Right ventricle myocardium superior (tissue), 1 donor: ENCODE measurements around the gene PLAAT2. TPM values are rescaled to one million over a fixed set of nuclear protein-coding genes. Genes with fewer than 3 reads are reported as not detected.
"Not testable (repeated sequence)": the region's sequence is repeated elsewhere in the genome, so short reads cannot be mapped to it uniquely, and the experiment has no call there.

Experiments used
- ATAC-seq: fragments of 200-7000 bp; cut with Tn5 transposase; one replicate; pipeline ENCODE4 v1.9.1; 2020; ENCODE audit warnings: mild to moderate bottlenecking; ENCODE audit not compliant: poor library complexity
- DNase-seq: peaks from one replicate; pipeline ENCODE4 v3.0.0-alpha.2; 2020
- intact Hi-C: fragments of 100-400 bp; cut with DNase I; formaldehyde crosslinking; loops from one replicate; pipeline ENCODE4 v1.11.2; 2022
- total RNA-seq: library from RNA; stranded (reverse); fragmentation: NEBNext Ultra II Directional; extraction: Animal tissue kit (Norgen Biotek cat#: 25700); gene quantifications from one replicate; pipeline ENCODE4 v1.2.1, GENCODE V29; 2021
- donor health status: DM: no; HTN: yes; CAD: no; lungs with severe emphysema.

PLAAT2 gene
- total RNA-seq, 1 donor from 2014 or later, result 0.73 TPM

DNA sequence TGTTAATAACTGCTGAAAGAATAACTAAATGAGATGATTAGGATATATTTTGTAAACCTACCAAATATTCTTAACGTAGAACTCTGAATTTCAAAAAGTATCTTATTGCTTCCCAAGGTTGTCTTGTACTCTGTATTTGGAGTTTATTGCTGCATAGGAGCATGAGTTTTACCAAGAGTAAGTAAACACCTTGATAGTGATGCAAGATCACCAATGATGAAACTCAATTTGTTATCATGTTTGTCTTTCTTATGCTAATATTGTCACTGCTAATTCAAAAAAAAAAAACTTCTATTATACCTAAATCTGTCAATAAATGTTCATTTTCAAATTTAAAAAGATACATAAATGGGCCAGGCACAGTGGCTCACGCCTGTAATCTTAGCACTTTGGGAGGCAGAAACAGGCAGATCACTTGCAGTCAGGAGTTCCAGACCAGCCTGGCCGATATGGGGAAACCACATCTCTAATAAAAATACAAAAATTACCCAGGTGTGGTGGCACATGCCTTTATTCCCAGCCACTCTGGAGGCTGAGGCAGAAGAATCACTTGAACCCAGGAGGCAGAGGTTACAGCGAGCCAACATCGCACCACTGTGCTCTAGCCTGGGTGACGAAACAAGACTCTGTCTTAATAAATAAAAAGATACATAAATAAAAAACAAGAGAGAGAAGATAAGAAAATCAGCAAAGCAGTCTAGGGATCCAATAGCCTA, 23.4 kb upstream of the PLAAT2 start:
- intact Hi-C loops, result no loop called here
- DNase-seq (no peak), ATAC-seq (no peak)

- ATAC-seq, result no peak
- DNase-seq, result no peak
- intact Hi-C loops, result no loop called here
Measured at GRCh38 chr11:63583357-63583677, 20.1 kb upstream of the PLAAT2 start.

- intact Hi-C loops, DNase-seq, ATAC-seq: not testable (repeated sequence)
Measured at GRCh38 chr11:63581224-63581623, 18.0 kb upstream of the PLAAT2 start.

DNA sequence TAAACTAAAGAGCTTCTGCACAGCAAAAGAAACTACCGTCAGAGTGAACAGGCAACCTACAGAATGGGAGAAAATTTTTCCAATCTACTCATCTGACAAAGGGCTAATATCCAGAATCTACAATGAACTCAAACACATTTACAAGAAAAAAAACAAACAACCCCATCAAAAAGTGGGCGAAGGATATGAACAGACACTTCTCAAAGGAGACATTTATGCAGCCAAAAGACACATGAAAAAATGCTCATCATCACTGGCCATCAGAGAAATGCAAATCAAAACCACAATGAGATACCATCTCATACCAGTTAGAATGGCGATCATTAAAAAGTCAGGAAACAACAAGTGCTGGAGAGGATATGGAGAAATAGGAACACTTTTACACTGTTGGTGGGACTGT, 15.7 kb upstream of the PLAAT2 start:
- ATAC-seq, DNase-seq, intact Hi-C loops: not testable (repeated sequence)

DNA sequence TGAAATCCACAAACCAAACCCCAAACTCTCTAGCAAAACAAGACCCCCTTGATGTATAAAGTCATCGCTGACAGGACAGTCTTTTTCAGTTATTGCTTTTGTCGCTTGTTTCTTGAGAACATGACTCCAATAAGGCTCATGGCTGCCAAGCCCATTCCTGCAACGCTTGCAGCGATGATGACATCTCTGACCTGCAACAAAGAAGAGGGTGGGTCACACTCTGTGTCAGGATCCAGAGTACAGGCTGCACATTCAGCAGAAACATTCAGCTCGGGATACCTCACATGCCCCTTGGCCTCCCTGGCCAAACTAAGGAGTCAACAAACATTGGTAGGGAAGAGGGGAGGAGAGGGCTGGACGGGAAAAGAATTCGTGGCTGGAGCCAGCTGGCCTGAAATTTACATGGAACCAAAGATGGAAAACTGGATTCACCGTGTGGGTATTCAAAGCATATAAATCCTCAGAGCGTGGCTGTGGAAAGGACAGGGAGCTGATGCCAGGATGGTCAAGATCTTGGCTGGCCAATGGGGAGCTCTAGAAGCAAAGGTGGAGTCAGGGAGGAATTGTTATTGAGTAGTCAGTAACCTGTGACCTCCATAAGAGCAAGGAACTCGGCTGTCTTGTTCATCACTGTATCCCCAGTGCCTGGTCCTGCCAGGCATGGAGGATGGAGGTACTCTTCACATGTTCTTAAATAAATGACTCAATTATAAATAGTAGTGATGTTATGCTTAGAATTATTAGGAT, 11.8 kb upstream of the PLAAT2 start:
- peak; percentile 55 for DNase-seq
- peak; percentile 93 for ATAC-seq
- intact Hi-C loops, result no loop called here

DNA sequence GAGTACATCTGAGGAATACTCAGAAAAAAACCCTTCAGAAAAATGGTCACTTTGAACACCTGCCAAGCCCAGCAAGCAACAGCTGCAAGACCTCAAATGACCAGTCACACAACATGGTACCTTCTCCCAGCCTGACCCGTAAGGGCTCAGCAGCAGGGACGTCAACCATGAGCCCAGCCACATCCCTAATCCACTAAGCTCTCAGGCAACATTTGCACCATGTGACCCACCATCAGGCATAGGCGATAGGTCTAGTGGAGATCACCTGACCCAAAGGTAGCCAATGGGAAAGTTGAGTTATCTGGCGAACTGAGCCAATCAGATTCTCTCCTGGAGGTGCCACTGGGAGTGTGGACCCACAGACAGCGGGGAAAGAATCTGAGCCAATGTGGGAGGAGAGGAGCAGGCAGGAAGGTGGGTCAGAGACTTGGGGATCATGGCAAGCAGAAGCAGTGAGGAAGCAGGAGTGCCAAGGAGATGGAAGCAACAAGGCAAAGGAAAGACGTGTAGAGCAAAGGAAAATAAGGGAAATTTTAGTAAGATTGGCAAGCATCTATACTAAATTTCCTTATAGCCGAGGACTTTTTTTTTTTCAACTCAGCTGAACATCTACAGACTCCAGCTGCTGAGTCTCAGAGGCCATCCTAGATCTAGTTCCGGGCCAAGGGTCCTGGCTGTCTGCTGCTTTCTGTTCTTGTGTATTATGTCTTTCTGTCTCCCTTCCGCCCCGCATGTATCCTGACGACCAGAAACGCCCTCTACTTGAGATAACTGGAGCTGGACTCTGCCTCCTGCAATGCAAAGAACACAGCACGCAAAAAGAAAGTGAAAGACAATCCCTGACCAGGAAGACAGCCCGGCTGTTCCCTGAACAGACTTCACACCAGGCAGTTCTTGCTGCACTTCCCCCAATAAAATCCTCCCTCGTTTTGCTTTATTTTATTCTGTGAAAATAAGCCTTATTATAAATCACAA, 11.0 kb upstream of the PLAAT2 start:
- intact Hi-C loops, result no loop called here

DNA sequence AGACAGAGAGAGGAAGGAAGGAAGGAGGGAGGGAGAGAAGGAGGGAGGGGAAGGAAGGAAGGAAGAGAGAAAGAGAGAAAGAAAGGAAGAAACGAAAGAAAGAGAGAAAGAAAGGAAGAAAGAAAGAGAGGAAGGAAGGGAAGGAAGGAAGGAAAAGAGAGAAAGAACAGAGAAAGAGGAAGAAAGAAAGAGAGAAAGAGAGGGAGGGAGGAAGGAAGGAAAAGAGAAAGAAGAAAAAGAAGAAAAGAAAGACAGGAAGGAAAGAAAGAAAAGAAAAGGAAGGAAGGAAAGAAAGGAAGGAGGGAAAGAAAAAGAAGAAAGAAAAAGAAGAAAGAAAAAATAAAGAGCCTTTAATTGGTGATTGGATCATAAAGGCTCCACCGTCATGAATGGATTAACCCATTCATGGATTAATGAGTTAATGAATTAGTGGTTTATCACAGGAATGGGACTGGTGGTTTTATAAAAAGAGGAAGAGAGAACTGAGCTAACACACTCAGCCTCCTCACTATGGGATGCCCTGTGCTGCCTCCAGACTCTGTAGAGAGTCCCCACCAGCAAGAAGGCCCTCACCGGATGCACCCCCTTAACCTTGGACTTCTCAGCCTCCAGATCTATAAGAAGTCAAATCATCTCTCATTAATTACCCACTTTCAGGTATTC, 9.0 kb upstream of the PLAAT2 start:
- intact Hi-C loops, result no loop called here
- DNase-seq (no peak), ATAC-seq (no peak)

More for the DNA sequence above, 11.0 kb upstream of the PLAAT2 start:
- ATAC-seq (peak; percentile 85), DNase-seq (peak; percentile 56)

DNA sequence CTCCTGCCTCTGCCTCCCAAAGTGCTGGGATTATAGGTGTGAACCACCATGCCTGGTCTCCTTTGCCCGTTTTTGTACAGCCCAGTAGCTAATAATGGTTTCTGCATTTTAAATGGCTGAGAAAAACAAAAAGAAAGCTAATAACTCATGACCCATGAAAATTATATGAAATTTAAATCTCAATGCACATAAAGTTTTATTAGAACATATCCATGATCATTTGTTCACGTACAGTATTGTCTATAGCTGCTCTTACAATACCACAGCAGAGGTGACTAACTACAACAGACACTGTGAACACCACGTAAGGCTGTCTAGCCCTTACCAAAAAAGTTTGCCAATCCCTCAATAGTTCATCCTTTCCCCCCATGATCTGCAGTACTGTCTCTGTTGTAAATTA, 6.4 kb upstream of the PLAAT2 start:
- DNase-seq (no peak), ATAC-seq (no peak)
- intact Hi-C loops, result no loop called here

DNA sequence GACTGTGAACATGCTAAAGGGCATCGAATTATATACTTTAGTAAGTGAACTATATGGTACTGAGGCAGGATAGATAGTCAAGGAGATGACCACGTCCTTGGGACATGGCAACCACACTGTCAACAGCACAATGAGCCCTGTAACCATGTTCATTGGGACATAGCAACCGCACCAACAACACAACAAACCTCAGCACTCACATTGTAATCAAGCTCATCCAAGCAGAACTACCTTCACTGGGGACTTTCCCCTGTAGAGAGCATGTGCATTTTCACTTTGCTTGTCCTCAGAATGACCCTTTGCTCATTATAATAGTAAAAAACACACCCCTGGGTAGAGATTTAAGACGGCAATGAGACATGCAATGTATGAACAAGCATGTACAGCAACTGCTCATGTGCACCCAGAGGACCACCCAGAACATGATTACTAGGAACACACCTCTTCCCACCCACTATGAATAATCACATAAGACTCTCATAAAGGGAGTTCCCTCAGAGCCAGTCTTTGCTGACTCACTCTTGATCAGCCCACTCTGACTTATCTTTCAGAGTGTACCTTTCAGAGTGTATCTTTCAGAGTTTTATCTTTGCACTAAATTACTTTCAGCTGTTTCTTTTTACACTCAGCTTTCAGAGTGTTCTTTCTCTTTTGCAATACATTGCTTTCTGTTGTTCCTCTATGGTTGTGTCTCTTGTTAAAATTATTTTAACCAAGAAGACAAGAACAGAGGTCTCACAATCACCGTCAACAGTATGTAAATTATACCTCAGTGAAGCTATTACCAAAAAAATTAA, 4.1 kb upstream of the PLAAT2 start:
- intact Hi-C loops, result no loop called here
- ATAC-seq (peak; percentile 95), DNase-seq (no peak)

GRCh38 chr11:63564784-63565350, 1.7 kb upstream of the PLAAT2 start:
- DNase-seq, result no peak
- no peak for ATAC-seq
- intact Hi-C loops, result no loop called here

DNA sequence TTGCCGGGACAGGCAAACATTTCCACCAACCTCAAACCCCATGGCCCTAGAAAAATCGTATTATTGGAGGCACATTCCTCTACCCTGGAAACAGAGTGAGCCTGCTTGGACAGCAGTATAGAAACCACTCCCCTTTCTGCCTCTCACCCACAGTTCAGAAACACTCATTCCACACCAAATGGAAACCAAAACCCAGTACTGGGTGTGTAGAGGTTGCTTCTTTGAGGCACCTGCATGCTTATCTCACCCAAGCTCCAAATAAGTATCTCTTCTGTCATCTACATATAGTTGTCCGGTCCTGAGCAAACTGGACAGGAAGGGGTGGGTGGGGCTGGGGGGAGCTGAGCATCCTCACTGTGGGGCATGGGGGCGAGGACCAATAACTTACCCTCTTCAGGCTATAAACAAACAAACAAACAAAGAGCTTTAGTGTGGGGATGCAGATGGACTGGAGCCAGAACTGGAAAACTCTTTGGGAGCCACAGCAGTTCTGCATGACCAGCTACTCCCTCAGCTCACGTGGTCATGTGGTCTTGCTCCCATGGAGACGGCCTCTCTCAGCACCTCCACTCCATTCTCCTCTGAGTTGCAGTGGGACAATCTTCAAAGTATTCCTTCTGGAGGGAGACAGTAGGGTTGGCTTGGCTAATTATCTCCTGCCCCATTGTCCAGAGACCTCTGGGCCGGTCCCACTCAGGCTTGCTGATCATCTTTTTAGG, 1.0 kb upstream of the PLAAT2 start:
- ATAC-seq, result no peak
- intact Hi-C loops, result no loop called here
- DNase-seq, result no peak

GRCh38 chr11:63560506-63561180, 2.5 kb downstream of the PLAAT2 start:
- intact Hi-C loops, result no loop called here
- DNase-seq, result peak; percentile 70
- peak; percentile 62 for ATAC-seq

DNA sequence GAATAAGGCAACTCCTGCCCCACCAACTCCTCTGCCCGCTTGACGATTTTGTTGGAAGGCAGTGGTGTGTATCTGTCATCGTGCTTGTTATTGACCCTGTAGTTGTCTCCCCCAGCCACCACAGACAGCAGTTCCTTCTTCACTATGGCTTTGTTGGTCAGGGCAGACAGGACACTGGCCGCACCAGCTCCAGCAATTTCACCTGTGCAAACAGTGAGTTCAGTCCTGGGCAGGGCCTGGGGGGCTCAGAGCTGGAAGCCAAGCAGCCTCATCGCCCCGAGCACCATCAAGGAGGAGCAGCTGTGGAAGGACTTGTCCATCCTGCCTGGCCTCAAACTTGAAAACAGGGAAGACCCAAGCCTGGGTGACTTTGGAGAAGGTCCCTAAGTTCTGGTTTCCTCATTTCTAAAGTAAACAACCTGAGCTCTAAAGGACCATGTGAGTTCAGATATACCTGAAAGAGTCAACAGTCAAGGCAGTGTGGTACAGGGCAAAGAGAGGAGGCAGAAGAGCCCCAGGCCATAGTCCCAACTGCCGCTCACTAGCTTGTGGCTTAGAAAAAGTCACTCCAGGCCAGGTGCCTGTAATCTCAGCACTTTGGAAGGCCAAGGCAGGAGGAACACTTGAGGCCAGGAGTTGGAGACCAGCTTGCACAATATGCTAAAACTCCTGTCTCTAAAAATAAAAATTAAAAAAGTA, 4.6 kb downstream of the PLAAT2 start:
- DNase-seq (no peak), ATAC-seq (no peak)
- intact Hi-C loops, result no loop called here

GRCh38 chr11:63557570-63557969, 5.6 kb downstream of the PLAAT2 start:
- intact Hi-C loops, result no loop called here

DNA sequence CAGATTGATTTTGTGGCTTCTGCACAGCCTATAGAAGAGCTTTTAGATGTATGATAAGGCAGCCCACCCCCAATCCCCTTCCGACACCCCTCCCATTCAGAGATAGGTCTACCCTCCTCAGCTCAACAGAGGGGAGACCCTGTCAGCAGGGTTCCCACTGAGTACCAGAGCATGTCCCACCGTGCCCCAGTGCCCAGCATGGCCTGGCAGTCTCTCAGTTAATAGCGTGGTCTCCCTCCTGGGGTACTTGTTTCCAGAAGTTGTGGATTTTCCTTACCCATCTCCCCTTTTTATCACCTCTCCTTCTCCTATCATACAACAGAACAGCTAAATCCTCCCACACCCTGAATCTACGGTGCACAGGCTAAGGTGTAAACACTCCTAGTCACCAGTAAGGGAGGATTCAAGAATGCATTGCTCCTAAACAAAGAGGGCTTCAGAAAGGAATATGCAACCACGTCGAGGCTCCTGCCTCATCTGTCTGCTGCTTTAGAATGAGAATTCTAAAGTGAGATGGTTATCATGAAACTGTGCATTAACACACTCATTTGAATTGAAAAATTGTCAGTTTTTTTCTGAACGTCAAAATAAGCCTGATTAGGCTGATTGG, 6.7 kb downstream of the PLAAT2 start:
- DNase-seq (no peak), ATAC-seq (no peak)
- intact Hi-C loops, result no loop called here

More at GRCh38 chr11:63557570-63557969, 5.6 kb downstream of the PLAAT2 start:
- ATAC-seq (no peak), DNase-seq (no peak)

DNA sequence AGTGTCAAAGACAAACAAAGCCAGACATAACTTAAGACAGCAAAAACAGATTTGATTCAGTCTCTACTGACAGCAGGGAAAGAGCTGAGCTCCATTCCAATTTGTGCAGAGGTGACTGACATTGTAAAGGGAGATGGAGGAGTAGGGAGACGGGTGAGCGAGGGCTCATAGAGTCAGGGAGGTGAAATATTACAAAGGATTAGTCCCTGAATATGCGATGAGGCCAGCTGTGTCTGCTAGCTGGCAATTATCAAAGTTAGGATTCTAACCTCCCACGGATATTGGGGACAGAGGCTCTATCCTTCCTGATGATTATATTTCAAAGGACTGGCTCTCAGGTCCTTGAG, 8.3 kb downstream of the PLAAT2 start:
- intact Hi-C loops, result no loop called here
- DNase-seq (no peak), ATAC-seq (peak; percentile 23)
